DMS153 (cell line): Measurements from ENCODE around the gene TET1.
"Not testable (repeated sequence)": the region's sequence is repeated elsewhere in the genome, so short reads cannot be mapped to it uniquely, and the experiment has no call there.

Experiments used
- DNase-seq: peaks from one replicate; lab custom pipeline; 2025; lab: John Stamatoyannopoulos, UW

TET1 gene

GRCh38 chr10:68713065-68713464, 152.9 kb downstream of the TET1 start:
- DNase-seq = not testable (repeated sequence)

GRCh38 chr10:68717435-68717834, 157.3 kb downstream of the TET1 start:
- no peak for DNase-seq

GRCh38 chr10:68720793-68721672, 160.9 kb downstream of the TET1 start, which contains the start of gene CCAR1:
TSS of gene CCAR1 (plus strand) at chr10:68721239. CDS start at chr10:68722505, 1,266 bp downstream.
- DNase-seq = peak; percentile 98

- DNase-seq = no peak
These were observed 161.7 kb downstream of the TET1 start for GRCh38 chr10:68721673-68722335.

- DNase-seq = no peak
These were observed 164.9 kb downstream of the TET1 start for GRCh38 chr10:68725016-68725415.

- DNase-seq = no peak
These were observed 167.0 kb downstream of the TET1 start for GRCh38 chr10:68727146-68727545.

GRCh38 chr10:68732651-68733050, 172.5 kb downstream of the TET1 start:
- no peak for DNase-seq

- no peak for DNase-seq
These were observed 174.2 kb downstream of the TET1 start for GRCh38 chr10:68734349-68734748.

- no peak for DNase-seq
These were observed 175.0 kb downstream of the TET1 start for GRCh38 chr10:68735119-68735518.

GRCh38 chr10:68735739-68736138, 175.6 kb downstream of the TET1 start:
- not testable (repeated sequence) for DNase-seq

- DNase-seq = not testable (repeated sequence)
These were observed 180.5 kb downstream of the TET1 start for GRCh38 chr10:68740676-68741075.

- DNase-seq = no peak
These were observed 182.3 kb downstream of the TET1 start for GRCh38 chr10:68742397-68742796.
